Measurements from ENCODE around the gene LRP1B. TPM values are rescaled to one million over a fixed set of nuclear protein-coding genes. Genes with fewer than 3 reads are reported as not detected.

The LRP1B gene
- total RNA-seq, 1 experiment from 2014 or later, result 0.52 TPM

- no peak for TF ChIP-seq MXD4 (CRISPR knock-in tag; IDR thresholded peaks at IDR 0.05; ENCODE audit: borderline replicate concordance)
- TF ChIP-seq NFYB (CRISPR knock-in tag; conservative IDR thresholded peaks at IDR 0.05; ENCODE audit: low read depth), result no peak
- TF ChIP-seq, protein P1, sequence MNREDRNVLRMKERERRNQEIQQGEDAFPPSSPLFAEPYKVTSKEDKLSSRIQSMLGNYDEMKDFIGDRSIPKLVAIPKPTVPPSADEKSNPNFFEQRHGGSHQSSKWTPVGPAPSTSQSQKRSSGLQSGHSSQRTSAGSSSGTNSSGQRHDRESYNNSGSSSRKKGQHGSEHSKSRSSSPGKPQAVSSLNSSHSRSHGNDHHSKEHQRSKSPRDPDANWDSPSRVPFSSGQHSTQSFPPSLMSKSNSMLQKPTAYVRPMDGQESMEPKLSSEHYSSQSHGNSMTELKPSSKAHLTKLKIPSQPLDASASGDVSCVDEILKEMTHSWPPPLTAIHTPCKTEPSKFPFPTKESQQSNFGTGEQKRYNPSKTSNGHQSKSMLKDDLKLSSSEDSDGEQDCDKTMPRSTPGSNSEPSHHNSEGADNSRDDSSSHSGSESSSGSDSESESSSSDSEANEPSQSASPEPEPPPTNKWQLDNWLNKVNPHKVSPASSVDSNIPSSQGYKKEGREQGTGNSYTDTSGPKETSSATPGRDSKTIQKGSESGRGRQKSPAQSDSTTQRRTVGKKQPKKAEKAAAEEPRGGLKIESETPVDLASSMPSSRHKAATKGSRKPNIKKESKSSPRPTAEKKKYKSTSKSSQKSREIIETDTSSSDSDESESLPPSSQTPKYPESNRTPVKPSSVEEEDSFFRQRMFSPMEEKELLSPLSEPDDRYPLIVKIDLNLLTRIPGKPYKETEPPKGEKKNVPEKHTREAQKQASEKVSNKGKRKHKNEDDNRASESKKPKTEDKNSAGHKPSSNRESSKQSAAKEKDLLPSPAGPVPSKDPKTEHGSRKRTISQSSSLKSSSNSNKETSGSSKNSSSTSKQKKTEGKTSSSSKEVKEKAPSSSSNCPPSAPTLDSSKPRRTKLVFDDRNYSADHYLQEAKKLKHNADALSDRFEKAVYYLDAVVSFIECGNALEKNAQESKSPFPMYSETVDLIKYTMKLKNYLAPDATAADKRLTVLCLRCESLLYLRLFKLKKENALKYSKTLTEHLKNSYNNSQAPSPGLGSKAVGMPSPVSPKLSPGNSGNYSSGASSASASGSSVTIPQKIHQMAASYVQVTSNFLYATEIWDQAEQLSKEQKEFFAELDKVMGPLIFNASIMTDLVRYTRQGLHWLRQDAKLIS (CRISPR knock-in tag; IDR thresholded peaks at IDR 0.05; ENCODE audit: borderline replicate concordance), result no peak
- TF ChIP-seq AR (CRISPR knock-in tag; IDR thresholded peaks at IDR 0.05), result no peak
- no peak for TF ChIP-seq ATF2 (CRISPR knock-in tag; IDR thresholded peaks at IDR 0.05; ENCODE audit: borderline replicate concordance, low read depth)
- no peak for TF ChIP-seq NR1H2 (CRISPR knock-in tag; IDR thresholded peaks at IDR 0.05)
- Mint-ChIP-seq H3K4me3 (no peak overlapping the region), H3K4me1 (peaks cover 28% of the 10 kb centered on the region), H3K27me3 (ENCODE audit: low read depth) (no peaks in the 10 kb centered on the region), H3K9me3 (no peaks in the 10 kb centered on the region; the same call in 1 of the 2 replicates), H3K36me3 (no peaks in the 10 kb centered on the region), H3K27ac (no peak overlapping the region)
- CTCF ChIA-PET, result interaction anchor here (1.0 kb wide), 1 partner anchor 25 kb away, joined by 3 read pairs; no protein-coding TSS in a partner anchor
- POLR2A ChIA-PET, result no interaction called here
- DNase-seq (ENCODE audit: low spot score) (no peak), ATAC-seq (no peak)
These were observed 1068.8 kb downstream of the LRP1B start for GRCh38 chr2:141062031-141062430.

DNA sequence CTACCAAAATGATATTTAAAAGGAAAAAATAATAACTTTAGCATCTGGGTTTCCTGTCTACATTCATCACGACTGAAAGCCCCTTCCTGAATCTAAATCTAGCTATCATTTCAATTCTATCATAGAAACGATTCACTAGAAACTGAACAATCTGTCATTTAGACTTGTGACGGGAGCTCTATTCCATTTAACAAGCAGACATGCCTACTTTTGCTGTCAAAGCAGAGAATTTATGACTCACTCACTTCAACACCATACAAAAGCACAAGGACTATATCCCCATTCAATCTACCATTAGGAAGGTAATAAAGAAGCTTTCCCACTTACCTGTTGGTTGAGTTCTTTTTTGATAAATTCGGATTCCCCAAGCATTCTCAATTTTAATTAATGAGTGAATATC, 1072.3 kb downstream of the LRP1B start:
- H3K27ac Mint-ChIP-seq, result no peak overlapping the region
- peaks cover 16% of the 10 kb centered on the region for H3K4me1 Mint-ChIP-seq
- no peaks in the 10 kb centered on the region for H3K9me3 Mint-ChIP-seq
- ChIA-PET CTCF (no interaction called here), POLR2A (no interaction called here)
- H3K36me3 Mint-ChIP-seq, result no peaks in the 10 kb centered on the region
- no peak for DNase-seq (ENCODE audit: low spot score)
- no peak for ATAC-seq
- H3K27me3 Mint-ChIP-seq (ENCODE audit: low read depth), result no peaks in the 10 kb centered on the region
- no peak overlapping the region for H3K4me3 Mint-ChIP-seq
- TF ChIP-seq ZNF416 (CRISPR knock-in tag; IDR thresholded peaks at IDR 0.05) (no peak), TP53 (CRISPR knock-in tag; IDR thresholded peaks at IDR 0.05) (no peak), FOXK1 (CRISPR knock-in tag; IDR thresholded peaks at IDR 0.05) (no peak), SMAD4 (CRISPR knock-in tag; IDR thresholded peaks at IDR 0.05) (no peak), IRF2 (CRISPR knock-in tag; IDR thresholded peaks at IDR 0.05; ENCODE audit: borderline replicate concordance, low read depth) (no peak), ESRRA (CRISPR knock-in tag; IDR thresholded peaks at IDR 0.05; ENCODE audit: borderline replicate concordance) (no peak), NR2C2 (CRISPR knock-in tag; IDR thresholded peaks at IDR 0.05) (no peak), KAT7 (CRISPR knock-in tag; IDR thresholded peaks at IDR 0.05; ENCODE audit: borderline replicate concordance) (no peak), MXD4 (CRISPR knock-in tag; IDR thresholded peaks at IDR 0.05; ENCODE audit: borderline replicate concordance) (no peak), EMX1 (CRISPR knock-in tag; IDR thresholded peaks at IDR 0.05) (no peak), ATF2 (CRISPR knock-in tag; IDR thresholded peaks at IDR 0.05; ENCODE audit: borderline replicate concordance, low read depth) (no peak)
- TF ChIP-seq, protein P2, sequence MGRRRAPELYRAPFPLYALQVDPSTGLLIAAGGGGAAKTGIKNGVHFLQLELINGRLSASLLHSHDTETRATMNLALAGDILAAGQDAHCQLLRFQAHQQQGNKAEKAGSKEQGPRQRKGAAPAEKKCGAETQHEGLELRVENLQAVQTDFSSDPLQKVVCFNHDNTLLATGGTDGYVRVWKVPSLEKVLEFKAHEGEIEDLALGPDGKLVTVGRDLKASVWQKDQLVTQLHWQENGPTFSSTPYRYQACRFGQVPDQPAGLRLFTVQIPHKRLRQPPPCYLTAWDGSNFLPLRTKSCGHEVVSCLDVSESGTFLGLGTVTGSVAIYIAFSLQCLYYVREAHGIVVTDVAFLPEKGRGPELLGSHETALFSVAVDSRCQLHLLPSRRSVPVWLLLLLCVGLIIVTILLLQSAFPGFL (CRISPR knock-in tag; IDR thresholded peaks at IDR 0.05; ENCODE audit: borderline replicate concordance), result no peak
- TF ChIP-seq, protein P3, sequence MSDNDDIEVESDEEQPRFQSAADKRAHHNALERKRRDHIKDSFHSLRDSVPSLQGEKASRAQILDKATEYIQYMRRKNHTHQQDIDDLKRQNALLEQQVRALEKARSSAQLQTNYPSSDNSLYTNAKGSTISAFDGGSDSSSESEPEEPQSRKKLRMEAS (CRISPR knock-in tag; IDR thresholded peaks at IDR 0.05), result no peak
- TF ChIP-seq, protein P4, sequence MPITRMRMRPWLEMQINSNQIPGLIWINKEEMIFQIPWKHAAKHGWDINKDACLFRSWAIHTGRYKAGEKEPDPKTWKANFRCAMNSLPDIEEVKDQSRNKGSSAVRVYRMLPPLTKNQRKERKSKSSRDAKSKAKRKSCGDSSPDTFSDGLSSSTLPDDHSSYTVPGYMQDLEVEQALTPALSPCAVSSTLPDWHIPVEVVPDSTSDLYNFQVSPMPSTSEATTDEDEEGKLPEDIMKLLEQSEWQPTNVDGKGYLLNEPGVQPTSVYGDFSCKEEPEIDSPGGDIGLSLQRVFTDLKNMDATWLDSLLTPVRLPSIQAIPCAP (CRISPR knock-in tag; IDR thresholded peaks at IDR 0.05), result no peak
- TF ChIP-seq, protein P5, sequence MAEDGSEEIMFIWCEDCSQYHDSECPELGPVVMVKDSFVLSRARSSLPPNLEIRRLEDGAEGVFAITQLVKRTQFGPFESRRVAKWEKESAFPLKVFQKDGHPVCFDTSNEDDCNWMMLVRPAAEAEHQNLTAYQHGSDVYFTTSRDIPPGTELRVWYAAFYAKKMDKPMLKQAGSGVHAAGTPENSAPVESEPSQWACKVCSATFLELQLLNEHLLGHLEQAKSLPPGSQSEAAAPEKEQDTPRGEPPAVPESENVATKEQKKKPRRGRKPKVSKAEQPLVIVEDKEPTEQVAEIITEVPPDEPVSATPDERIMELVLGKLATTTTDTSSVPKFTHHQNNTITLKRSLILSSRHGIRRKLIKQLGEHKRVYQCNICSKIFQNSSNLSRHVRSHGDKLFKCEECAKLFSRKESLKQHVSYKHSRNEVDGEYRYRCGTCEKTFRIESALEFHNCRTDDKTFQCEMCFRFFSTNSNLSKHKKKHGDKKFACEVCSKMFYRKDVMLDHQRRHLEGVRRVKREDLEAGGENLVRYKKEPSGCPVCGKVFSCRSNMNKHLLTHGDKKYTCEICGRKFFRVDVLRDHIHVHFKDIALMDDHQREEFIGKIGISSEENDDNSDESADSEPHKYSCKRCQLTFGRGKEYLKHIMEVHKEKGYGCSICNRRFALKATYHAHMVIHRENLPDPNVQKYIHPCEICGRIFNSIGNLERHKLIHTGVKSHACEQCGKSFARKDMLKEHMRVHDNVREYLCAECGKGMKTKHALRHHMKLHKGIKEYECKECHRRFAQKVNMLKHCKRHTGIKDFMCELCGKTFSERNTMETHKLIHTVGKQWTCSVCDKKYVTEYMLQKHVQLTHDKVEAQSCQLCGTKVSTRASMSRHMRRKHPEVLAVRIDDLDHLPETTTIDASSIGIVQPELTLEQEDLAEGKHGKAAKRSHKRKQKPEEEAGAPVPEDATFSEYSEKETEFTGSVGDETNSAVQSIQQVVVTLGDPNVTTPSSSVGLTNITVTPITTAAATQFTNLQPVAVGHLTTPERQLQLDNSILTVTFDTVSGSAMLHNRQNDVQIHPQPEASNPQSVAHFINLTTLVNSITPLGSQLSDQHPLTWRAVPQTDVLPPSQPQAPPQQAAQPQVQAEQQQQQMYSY (CRISPR knock-in tag; IDR thresholded peaks at IDR 0.05), result no peak

Data from WTC11 (cell line).